ENCODE results near the gene PSMD5.
A peak's percentile ranks its signal among the peaks of the same experiment; 100 is the strongest.

Gene PSMD5

DNA sequence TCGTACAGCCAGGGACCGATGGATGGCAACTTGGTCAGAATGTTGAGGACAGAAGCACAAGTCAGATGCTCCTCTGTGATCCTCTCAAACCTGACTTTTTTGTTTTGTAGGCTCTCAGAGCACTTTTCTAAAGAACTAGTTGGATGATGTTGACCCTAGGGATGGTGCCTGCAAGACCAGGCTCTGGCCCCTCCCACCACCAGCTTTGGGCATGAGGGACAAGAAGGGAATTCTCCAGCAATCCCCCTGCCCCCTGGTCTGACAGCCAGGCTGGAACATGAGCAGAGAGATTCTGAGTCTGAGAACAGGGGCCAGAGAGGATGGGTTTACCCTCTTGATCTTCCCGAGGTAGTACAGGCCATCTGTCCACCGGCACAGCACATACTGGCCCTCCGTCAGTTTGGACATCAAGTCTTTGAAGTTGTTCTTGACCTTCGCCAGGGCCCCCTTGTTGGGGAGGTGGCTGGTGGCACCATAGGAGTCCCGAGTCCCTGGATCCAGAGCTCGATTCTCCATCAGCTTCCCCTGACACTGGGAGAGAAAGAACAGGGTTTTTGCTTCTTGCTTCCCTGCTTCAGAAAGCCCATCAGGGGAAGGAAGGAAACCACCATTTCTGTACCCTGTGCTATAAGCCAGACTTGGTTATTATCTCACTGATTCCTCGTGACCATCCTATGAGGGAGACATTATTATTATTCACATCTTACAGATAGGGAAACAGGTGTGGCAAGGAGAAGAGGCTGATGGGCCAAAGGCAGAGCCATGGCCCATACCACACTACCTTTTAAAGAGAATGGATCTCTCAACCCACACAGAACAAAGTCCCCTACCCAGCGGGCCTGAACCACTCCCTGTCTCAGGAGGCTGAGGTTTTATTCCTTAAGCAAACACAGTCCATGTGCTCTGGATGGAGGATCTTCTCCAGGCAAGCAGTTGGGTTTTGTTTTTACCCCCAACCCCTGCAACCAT is 31.8 kb upstream of the PSMD5 start:
- H3K9ac ChIP-seq (ENCODE audit: low read length): peak overlapping the region; percentile 99; the same call in 1 of the 2 replicates
- no peak overlapping the region for H3K4me3 ChIP-seq (ENCODE audit: low read length)
- DNase-seq: no peak
- peaks cover 76% of the 10 kb centered on the region for H3F3A ChIP-seq (ENCODE audit: insufficient read depth, low read length)
- H3K9me3 ChIP-seq (replicated peaks; ENCODE audit: insufficient read depth, low read length): no peaks in the 10 kb centered on the region
- peaks cover 59% of the 10 kb centered on the region for H3K4me1 ChIP-seq (ENCODE audit: low read length)
- no peaks in the 10 kb centered on the region for H3K27me3 ChIP-seq (replicated peaks; ENCODE audit: insufficient read depth, low read length)
- H3K27ac ChIP-seq (ENCODE audit: low read length): peak overlapping the region; percentile 97
- H3K79me2 ChIP-seq (ENCODE audit: low read length): peaks cover 38% of the 10 kb centered on the region
- no peak overlapping the region for H2AFZ ChIP-seq (ENCODE audit: low read length)
- H3K9me2 ChIP-seq (replicated peaks; ENCODE audit: insufficient read depth, low read length): no peaks in the 10 kb centered on the region
- H3K36me3 ChIP-seq (replicated peaks; ENCODE audit: insufficient read depth, low read length): 0 out of 2 replicates have a peak, but pooled peaks cover 10% of the 10 kb centered on the region
- H4K20me1 ChIP-seq (ENCODE audit: insufficient read depth, low read length): no peaks in the 10 kb centered on the region
- peak overlapping the region; percentile 99 for H3K4me2 ChIP-seq (ENCODE audit: low read depth, low read length)
- TF ChIP-seq, protein P1, sequence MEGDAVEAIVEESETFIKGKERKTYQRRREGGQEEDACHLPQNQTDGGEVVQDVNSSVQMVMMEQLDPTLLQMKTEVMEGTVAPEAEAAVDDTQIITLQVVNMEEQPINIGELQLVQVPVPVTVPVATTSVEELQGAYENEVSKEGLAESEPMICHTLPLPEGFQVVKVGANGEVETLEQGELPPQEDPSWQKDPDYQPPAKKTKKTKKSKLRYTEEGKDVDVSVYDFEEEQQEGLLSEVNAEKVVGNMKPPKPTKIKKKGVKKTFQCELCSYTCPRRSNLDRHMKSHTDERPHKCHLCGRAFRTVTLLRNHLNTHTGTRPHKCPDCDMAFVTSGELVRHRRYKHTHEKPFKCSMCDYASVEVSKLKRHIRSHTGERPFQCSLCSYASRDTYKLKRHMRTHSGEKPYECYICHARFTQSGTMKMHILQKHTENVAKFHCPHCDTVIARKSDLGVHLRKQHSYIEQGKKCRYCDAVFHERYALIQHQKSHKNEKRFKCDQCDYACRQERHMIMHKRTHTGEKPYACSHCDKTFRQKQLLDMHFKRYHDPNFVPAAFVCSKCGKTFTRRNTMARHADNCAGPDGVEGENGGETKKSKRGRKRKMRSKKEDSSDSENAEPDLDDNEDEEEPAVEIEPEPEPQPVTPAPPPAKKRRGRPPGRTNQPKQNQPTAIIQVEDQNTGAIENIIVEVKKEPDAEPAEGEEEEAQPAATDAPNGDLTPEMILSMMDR (IDR thresholded peaks at IDR 0.05; ENCODE audit: low read length): no peak
- no peak for TF ChIP-seq EZH2phosphoT487 (IDR thresholded peaks at IDR 0.05; ENCODE audit: low read length)
- no peak for TF ChIP-seq EZH2 (optimal IDR thresholded peaks at IDR 0.05; ENCODE audit: low read depth, low read length)

DNA sequence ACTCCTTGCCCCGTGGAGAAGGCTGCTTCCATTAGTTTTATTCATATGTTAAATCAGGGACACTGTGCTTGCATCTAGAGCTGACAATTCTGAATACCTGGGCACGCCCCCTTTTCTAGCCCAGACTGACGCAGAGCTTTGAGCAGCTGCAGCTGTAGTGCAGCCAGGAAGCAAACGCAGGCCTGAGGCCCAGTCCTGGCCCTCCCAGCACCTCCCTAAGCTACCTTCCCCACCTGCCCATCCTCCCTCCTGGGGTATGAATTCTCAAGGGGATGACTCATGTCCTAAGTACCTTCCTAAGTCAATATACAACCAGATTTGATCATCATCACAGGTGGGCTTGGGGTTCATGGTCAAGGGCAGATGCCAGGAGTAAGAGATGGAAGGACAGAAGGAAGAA is 30.8 kb upstream of the PSMD5 start:
- no peaks in the 10 kb centered on the region for H3K9me3 ChIP-seq (replicated peaks; ENCODE audit: insufficient read depth, low read length)
- H3K27ac ChIP-seq (ENCODE audit: low read length): peak overlapping the region; percentile 97
- H3K9me2 ChIP-seq (replicated peaks; ENCODE audit: insufficient read depth, low read length): no peaks in the 10 kb centered on the region
- no peaks in the 10 kb centered on the region for H4K20me1 ChIP-seq (ENCODE audit: insufficient read depth, low read length)
- peak overlapping the region; percentile 68 for H3K9ac ChIP-seq (ENCODE audit: low read length)
- peaks cover 73% of the 10 kb centered on the region for H3F3A ChIP-seq (ENCODE audit: insufficient read depth, low read length)
- H2AFZ ChIP-seq (ENCODE audit: low read length): no peak overlapping the region
- H3K4me2 ChIP-seq (ENCODE audit: low read depth, low read length): peak overlapping the region; percentile 99
- H3K4me1 ChIP-seq (ENCODE audit: low read length): peaks cover 55% of the 10 kb centered on the region
- peaks cover 38% of the 10 kb centered on the region for H3K79me2 ChIP-seq (ENCODE audit: low read length)
- peak; percentile 86 for DNase-seq
- peak overlapping the region; percentile 30; the same call in 1 of the 2 replicates for H3K4me3 ChIP-seq (ENCODE audit: low read length)
- 0 out of 2 replicates have a peak, but pooled peaks cover 10% of the 10 kb centered on the region for H3K36me3 ChIP-seq (replicated peaks; ENCODE audit: insufficient read depth, low read length)
- H3K27me3 ChIP-seq (replicated peaks; ENCODE audit: insufficient read depth, low read length): no peaks in the 10 kb centered on the region
- TF ChIP-seq, protein P1 (IDR thresholded peaks at IDR 0.05; ENCODE audit: low read length): no peak
- no peak for TF ChIP-seq EZH2 (optimal IDR thresholded peaks at IDR 0.05; ENCODE audit: low read depth, low read length)
- no peak for TF ChIP-seq EZH2phosphoT487 (IDR thresholded peaks at IDR 0.05; ENCODE audit: low read length)

DNA sequence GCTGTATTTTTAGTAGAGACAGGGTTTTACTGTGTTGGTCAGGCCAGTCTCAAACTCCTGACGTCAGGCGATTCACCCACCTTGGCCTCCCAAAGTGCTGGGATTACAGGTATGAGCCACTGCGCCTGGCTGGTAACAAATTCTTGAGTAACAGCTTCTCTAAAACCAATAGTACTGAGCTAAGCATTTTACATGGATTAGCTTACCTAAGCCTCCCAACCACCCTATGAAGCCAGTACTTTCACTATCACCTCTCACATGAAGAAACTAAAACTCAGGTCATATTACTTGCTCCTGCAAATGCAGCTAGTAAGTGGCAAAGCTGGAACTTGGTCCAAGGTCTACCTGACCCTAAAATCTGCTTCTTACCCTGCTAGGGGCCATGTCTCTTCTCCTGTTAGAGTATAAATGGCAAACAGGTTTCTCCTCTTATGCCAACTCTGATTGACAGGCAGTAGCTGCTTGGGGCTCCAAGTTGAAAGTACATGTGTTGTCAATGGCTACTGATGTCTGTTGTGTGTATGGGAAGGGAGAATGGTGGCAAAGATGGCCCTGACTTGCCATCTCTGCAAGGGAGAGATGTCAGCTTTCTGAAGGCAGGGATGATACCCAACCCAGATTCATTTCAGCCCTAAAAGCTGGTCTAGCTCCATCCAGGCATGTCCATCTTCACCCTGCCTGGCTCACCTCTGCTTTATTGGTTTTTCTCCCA is 30.2 kb upstream of the PSMD5 start:
- Histone ChIP-seq H3K27me3 (replicated peaks; ENCODE audit: insufficient read depth, low read length) (no peaks in the 10 kb centered on the region), H3K36me3 (replicated peaks; ENCODE audit: insufficient read depth, low read length) (0 out of 2 replicates have a peak, but pooled peaks cover 10% of the 10 kb centered on the region), H3K79me2 (ENCODE audit: low read length) (peaks cover 33% of the 10 kb centered on the region), H3K9ac (ENCODE audit: low read length) (peak overlapping the region; percentile 68), H3K4me1 (ENCODE audit: low read length) (peaks cover 54% of the 10 kb centered on the region), H3F3A (ENCODE audit: insufficient read depth, low read length) (peaks cover 68% of the 10 kb centered on the region), H3K4me3 (ENCODE audit: low read length) (peak overlapping the region; percentile 30; the same call in 1 of the 2 replicates), H2AFZ (ENCODE audit: low read length) (no peak overlapping the region), H4K20me1 (ENCODE audit: insufficient read depth, low read length) (no peaks in the 10 kb centered on the region), H3K4me2 (ENCODE audit: low read depth, low read length) (peak overlapping the region; percentile 99), H3K9me3 (replicated peaks; ENCODE audit: insufficient read depth, low read length) (no peaks in the 10 kb centered on the region), H3K9me2 (replicated peaks; ENCODE audit: insufficient read depth, low read length) (no peaks in the 10 kb centered on the region), H3K27ac (ENCODE audit: low read length) (peak overlapping the region; percentile 97)
- no peak for TF ChIP-seq EZH2phosphoT487 (IDR thresholded peaks at IDR 0.05; ENCODE audit: low read length)
- no peak for TF ChIP-seq EZH2 (optimal IDR thresholded peaks at IDR 0.05; ENCODE audit: low read depth, low read length)
- TF ChIP-seq, protein P1 (IDR thresholded peaks at IDR 0.05; ENCODE audit: low read length): no peak
- DNase-seq: peak; percentile 92

Data from MM.1S (cell line).